ENCODE results near the gene MSH5. TPM values are rescaled to one million over a fixed set of nuclear protein-coding genes. Genes with fewer than 3 reads are reported as not detected.

Gene MSH5
- total and polyA plus RNA-seq, 9 of the 15 experiments (the other 6 are each of a cell fraction or from before 2014, with no cell fraction given): 12.5 to 104 (median 46.6) TPM

DNA sequence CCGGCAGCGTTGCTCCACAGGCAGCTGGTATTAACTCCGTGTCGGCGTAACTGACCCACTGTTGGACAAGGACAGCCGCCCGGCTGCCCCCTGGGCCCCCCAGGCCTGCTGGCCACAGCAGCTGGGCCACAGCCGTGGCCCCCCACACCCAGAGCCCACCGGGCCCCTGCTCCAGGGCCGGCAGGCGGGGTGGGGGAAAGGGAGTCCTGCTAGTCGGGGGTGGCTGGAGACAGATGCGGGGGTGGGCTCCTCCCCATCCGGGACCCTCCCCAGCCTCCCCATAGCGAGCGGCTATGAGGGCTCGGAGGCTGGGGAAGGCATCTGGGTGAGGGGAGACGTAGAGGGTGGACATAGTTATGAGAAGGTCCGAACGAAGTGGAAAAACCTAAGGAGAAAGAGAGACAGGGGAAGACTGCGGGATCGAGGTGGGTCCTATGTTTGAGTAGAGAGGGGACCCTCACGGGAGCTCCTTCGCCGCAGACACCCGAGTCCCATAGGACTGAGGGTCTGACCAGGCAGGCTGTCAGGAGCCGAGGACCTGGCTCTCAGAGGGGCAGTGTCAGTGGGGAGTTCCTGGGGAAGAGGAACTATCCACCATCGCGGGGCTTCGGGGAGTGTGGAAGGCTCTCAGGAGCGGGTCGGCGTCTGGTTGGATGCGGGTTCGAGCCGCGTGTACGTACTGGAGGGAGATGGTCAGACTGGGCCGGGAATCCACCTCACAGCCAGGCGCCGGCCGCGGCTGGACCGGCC is 55.2 kb downstream of the MSH5 start (continued):
- TF ChIP-seq ILF3 (IDR thresholded peaks at IDR 0.05; ENCODE audit: borderline replicate concordance) (no peak), POLR2G (IDR thresholded peaks at IDR 0.05; ENCODE audit: low read depth, low read length) (no peak), ZSCAN29 (IDR thresholded peaks at IDR 0.05) (no peak; the same call in 1 of the 2 replicates), C11orf30 (IDR thresholded peaks at IDR 0.05; ENCODE audit: low read depth) (no peak), MIER1 (IDR thresholded peaks at IDR 0.05; ENCODE audit: low read depth) (peak; percentile 69), ATF7 (IDR thresholded peaks at IDR 0.05) (no peak), RNF2 (IDR thresholded peaks at IDR 0.05) (no peak; the same call in 1 of the 2 replicates), TEAD2 (tag; IDR thresholded peaks at IDR 0.05) (no peak), FIP1L1 (IDR thresholded peaks at IDR 0.05; ENCODE audit: low read depth, low read length, poor library complexity, severe bottlenecking) (no peak), CBX3 (IDR thresholded peaks at IDR 0.05; ENCODE audit: borderline replicate concordance in 1 of 2, low read length in 2 of 2) (no peak), NCOA1 (IDR thresholded peaks at IDR 0.05; ENCODE audit: low read depth) (peak; percentile 60; the same call in 1 of the 2 replicates), RB1 (IDR thresholded peaks at IDR 0.05; ENCODE audit: low read depth) (no peak; the same call in 1 of the 2 replicates), MYNN (IDR thresholded peaks at IDR 0.05) (no peak), MYNN (CRISPR knock-in tag; IDR thresholded peaks at IDR 0.05) (no peak), TAL1 (IDR thresholded peaks at IDR 0.05) (no peak), NFXL1 (CRISPR knock-in tag; IDR thresholded peaks at IDR 0.05) (no peak)
- TF ChIP-seq, protein P1, sequence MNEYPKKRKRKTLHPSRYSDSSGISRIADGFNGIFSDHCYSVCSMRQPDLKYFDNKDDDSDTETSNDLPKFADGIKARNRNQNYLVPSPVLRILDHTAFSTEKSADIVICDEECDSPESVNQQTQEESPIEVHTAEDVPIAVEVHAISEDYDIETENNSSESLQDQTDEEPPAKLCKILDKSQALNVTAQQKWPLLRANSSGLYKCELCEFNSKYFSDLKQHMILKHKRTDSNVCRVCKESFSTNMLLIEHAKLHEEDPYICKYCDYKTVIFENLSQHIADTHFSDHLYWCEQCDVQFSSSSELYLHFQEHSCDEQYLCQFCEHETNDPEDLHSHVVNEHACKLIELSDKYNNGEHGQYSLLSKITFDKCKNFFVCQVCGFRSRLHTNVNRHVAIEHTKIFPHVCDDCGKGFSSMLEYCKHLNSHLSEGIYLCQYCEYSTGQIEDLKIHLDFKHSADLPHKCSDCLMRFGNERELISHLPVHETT (CRISPR knock-in tag; conservative IDR thresholded peaks at IDR 0.05 in 1 of 2, IDR thresholded peaks at IDR 0.05 in 1 of 2): no peak
- TF ChIP-seq, protein P2, sequence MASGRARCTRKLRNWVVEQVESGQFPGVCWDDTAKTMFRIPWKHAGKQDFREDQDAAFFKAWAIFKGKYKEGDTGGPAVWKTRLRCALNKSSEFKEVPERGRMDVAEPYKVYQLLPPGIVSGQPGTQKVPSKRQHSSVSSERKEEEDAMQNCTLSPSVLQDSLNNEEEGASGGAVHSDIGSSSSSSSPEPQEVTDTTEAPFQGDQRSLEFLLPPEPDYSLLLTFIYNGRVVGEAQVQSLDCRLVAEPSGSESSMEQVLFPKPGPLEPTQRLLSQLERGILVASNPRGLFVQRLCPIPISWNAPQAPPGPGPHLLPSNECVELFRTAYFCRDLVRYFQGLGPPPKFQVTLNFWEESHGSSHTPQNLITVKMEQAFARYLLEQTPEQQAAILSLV (tag; IDR thresholded peaks at IDR 0.05): no peak
- TF ChIP-seq, protein P3, sequence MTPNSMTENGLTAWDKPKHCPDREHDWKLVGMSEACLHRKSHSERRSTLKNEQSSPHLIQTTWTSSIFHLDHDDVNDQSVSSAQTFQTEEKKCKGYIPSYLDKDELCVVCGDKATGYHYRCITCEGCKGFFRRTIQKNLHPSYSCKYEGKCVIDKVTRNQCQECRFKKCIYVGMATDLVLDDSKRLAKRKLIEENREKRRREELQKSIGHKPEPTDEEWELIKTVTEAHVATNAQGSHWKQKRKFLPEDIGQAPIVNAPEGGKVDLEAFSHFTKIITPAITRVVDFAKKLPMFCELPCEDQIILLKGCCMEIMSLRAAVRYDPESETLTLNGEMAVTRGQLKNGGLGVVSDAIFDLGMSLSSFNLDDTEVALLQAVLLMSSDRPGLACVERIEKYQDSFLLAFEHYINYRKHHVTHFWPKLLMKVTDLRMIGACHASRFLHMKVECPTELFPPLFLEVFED (CRISPR knock-in tag; conservative IDR thresholded peaks at IDR 0.05): peak; percentile 46; the same call in 1 of the 2 replicates
- TF ChIP-seq, protein P4, sequence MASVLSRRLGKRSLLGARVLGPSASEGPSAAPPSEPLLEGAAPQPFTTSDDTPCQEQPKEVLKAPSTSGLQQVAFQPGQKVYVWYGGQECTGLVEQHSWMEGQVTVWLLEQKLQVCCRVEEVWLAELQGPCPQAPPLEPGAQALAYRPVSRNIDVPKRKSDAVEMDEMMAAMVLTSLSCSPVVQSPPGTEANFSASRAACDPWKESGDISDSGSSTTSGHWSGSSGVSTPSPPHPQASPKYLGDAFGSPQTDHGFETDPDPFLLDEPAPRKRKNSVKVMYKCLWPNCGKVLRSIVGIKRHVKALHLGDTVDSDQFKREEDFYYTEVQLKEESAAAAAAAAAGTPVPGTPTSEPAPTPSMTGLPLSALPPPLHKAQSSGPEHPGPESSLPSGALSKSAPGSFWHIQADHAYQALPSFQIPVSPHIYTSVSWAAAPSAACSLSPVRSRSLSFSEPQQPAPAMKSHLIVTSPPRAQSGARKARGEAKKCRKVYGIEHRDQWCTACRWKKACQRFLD (CRISPR knock-in tag; IDR thresholded peaks at IDR 0.05): no peak
- TF ChIP-seq, protein P5, sequence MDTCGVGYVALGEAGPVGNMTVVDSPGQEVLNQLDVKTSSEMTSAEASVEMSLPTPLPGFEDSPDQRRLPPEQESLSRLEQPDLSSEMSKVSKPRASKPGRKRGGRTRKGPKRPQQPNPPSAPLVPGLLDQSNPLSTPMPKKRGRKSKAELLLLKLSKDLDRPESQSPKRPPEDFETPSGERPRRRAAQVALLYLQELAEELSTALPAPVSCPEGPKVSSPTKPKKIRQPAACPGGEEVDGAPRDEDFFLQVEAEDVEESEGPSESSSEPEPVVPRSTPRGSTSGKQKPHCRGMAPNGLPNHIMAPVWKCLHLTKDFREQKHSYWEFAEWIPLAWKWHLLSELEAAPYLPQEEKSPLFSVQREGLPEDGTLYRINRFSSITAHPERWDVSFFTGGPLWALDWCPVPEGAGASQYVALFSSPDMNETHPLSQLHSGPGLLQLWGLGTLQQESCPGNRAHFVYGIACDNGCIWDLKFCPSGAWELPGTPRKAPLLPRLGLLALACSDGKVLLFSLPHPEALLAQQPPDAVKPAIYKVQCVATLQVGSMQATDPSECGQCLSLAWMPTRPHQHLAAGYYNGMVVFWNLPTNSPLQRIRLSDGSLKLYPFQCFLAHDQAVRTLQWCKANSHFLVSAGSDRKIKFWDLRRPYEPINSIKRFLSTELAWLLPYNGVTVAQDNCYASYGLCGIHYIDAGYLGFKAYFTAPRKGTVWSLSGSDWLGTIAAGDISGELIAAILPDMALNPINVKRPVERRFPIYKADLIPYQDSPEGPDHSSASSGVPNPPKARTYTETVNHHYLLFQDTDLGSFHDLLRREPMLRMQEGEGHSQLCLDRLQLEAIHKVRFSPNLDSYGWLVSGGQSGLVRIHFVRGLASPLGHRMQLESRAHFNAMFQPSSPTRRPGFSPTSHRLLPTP (IDR thresholded peaks at IDR 0.05; ENCODE audit: borderline replicate concordance, extremely low read depth, insufficient read length): peak; percentile 70
